WTC11 (cell line): ENCODE results near the gene BACH2. TPM values are rescaled to one million over a fixed set of nuclear protein-coding genes. Genes with fewer than 3 reads are reported as not detected.
"Not testable (repeated sequence)": the region's sequence is repeated elsewhere in the genome, so short reads cannot be mapped to it uniquely, and the experiment has no call there.

Source experiments
- ATAC-seq: fragments of 200-7000 bp; cut with Tn5 transposase; 2 replicates; pipeline ENCODE4 v1.10.0; 2021; ENCODE audit warnings: mild to moderate bottlenecking, moderate library complexity
- CTCF ChIA-PET: fragments of 300-600 bp; sonication (Branson Sonifier 250); formaldehyde crosslinking; loops from one replicate; lab custom pipeline; 2021; ENCODE audit warnings: antibody characterized with exemption; lab: Charles Lee
- POLR2A ChIA-PET: fragments of 350-600 bp; sonication (Branson Sonifier 250); formaldehyde crosslinking; loops from one replicate; lab custom pipeline; 2021; ENCODE audit warnings: antibody characterized with exemption; lab: Charles Lee
- DNase-seq: peaks from one replicate; pipeline ENCODE4 v3.0.0; 2021; ENCODE audit warnings: low spot score
- H3K27ac Mint-ChIP-seq: 2 replicates; pipeline ENCODE4 v1.8.0; 2021; ENCODE audit warnings: mixed read lengths
- H3K27me3 Mint-ChIP-seq: 2 replicates; pipeline ENCODE4 v1.8.0; 2021; ENCODE audit warnings: low read depth, mild to moderate bottlenecking, moderate library complexity, mixed read lengths
- H3K36me3 Mint-ChIP-seq: 2 replicates; pipeline ENCODE4 v1.8.0; 2021; ENCODE audit warnings: mixed read lengths
- H3K4me1 Mint-ChIP-seq: 2 replicates; pipeline ENCODE4 v1.8.0; 2022; ENCODE audit warnings: mixed read lengths
- H3K4me3 Mint-ChIP-seq: 2 replicates; pipeline ENCODE4 v1.8.0; 2021; ENCODE audit warnings: mild to moderate bottlenecking, moderate library complexity, mixed read lengths
- H3K9me3 Mint-ChIP-seq: 2 replicates; pipeline ENCODE4 v1.8.0; 2021; ENCODE audit warnings: mixed read lengths
- AFF4 ChIP-seq: sonication (generic); formaldehyde crosslinking; IDR thresholded peaks from 2 replicates; pipeline ENCODE4 v1.8.1; 2023; ENCODE audit warnings: mild to moderate bottlenecking, missing genetic modification reagents, borderline replicate concordance
- CREB1 ChIP-seq: sonication (generic); formaldehyde crosslinking; IDR thresholded peaks from 2 replicates; pipeline ENCODE4 v1.8.0; 2023; ENCODE audit warnings: mild to moderate bottlenecking, missing genetic modification reagents
- ELF4 ChIP-seq: sonication (generic); formaldehyde crosslinking; IDR thresholded peaks from 2 replicates; pipeline ENCODE4 v1.8.1; 2022; ENCODE audit warnings: low read depth, mild to moderate bottlenecking, moderate library complexity, missing genetic modification reagents
- ESRRA ChIP-seq: sonication (generic); formaldehyde crosslinking; IDR thresholded peaks from 2 replicates; pipeline ENCODE4 v1.8.1; 2022; ENCODE audit warnings: mild to moderate bottlenecking, missing genetic modification reagents, borderline replicate concordance
- FOXK1 ChIP-seq: sonication (generic); formaldehyde crosslinking; IDR thresholded peaks from 2 replicates; pipeline ENCODE4 v1.8.0; 2022; ENCODE audit warnings: mild to moderate bottlenecking, moderate library complexity, missing genetic modification reagents
- GTF2I ChIP-seq: fragments of 250-450 bp; sonication (Bioruptor Pico); conservative IDR thresholded peaks from 2 replicates; pipeline ENCODE4 v1.4.0; 2021; ENCODE audit warnings: mild to moderate bottlenecking
- NFYB ChIP-seq: sonication (generic); formaldehyde crosslinking; conservative IDR thresholded peaks from 2 replicates; pipeline ENCODE4 v1.8.0; 2022; ENCODE audit warnings: low read depth, missing genetic modification reagents
- TEAD1 ChIP-seq: sonication (generic); formaldehyde crosslinking; IDR thresholded peaks from 2 replicates; pipeline ENCODE4 v1.8.0; 2022; ENCODE audit warnings: mild to moderate bottlenecking, missing genetic modification reagents
- USF2 ChIP-seq: sonication (generic); formaldehyde crosslinking; IDR thresholded peaks from 2 replicates; pipeline ENCODE4 v1.8.1; 2023; ENCODE audit warnings: mild to moderate bottlenecking, missing genetic modification reagents, moderate library complexity
- ZBTB43 ChIP-seq: sonication (generic); formaldehyde crosslinking; IDR thresholded peaks from 2 replicates; pipeline ENCODE4 v1.8.1; 2023; ENCODE audit warnings: mild to moderate bottlenecking, missing genetic modification reagents
- ZNF232 ChIP-seq: sonication (generic); formaldehyde crosslinking; IDR thresholded peaks from 2 replicates; pipeline ENCODE4 v1.8.0; 2022; ENCODE audit warnings: mild to moderate bottlenecking, missing genetic modification reagents
- ZNF263 ChIP-seq: sonication (generic); formaldehyde crosslinking; IDR thresholded peaks from 2 replicates; pipeline ENCODE4 v1.8.1; 2022; ENCODE audit warnings: low read depth, mild to moderate bottlenecking, moderate library complexity, missing genetic modification reagents
- total RNA-seq: library from RNA; stranded (reverse); gene quantifications from 3 replicates; pipeline ENCODE4 v1.2.3, GENCODE V29; 2021
- TF ChIP-seq, protein P1 (sequence below): fragments of 200-600 bp; IDR thresholded peaks from 2 replicates; pipeline ENCODE4 v1.8.0; 2022; ENCODE audit warnings: antibody characterized with exemption
- TF ChIP-seq, protein P2 (sequence below): sonication (generic); formaldehyde crosslinking; IDR thresholded peaks from 2 replicates; pipeline ENCODE4 v1.8.1; 2022; ENCODE audit warnings: low read depth, missing genetic modification reagents, borderline replicate concordance

The BACH2 gene
- total RNA-seq, 1 experiment from 2014 or later = 5.9 TPM

- CTCF ChIA-PET, ATAC-seq, H3K4me1 Mint-ChIP-seq, H3K27ac Mint-ChIP-seq, H3K27me3 Mint-ChIP-seq, H3K9me3 Mint-ChIP-seq, H3K36me3 Mint-ChIP-seq, DNase-seq, H3K4me3 Mint-ChIP-seq, POLR2A ChIA-PET: not testable (repeated sequence)
These were observed 168.0 kb downstream of the BACH2 start for GRCh38 chr6:90128687-90129086.

- ChIA-PET CTCF (interaction anchor here (0.7 kb wide), 1 partner anchor 266 kb away, joined by 3 read pairs; no protein-coding TSS in a partner anchor), POLR2A (no interaction called here)
- Mint-ChIP-seq H3K27me3 (no peaks in the 10 kb centered on the region), H3K36me3 (no peaks in the 10 kb centered on the region), H3K4me1 (no peaks in the 10 kb centered on the region), H3K4me3 (no peak overlapping the region), H3K27ac (no peak overlapping the region), H3K9me3 (no peaks in the 10 kb centered on the region)
- TF ChIP-seq CREB1 (CRISPR knock-in tag) = no peak
- ATAC-seq (no peak), DNase-seq (no peak)
These were observed 169.0 kb downstream of the BACH2 start for GRCh38 chr6:90127595-90127994.

- H3K36me3 Mint-ChIP-seq = no peaks in the 10 kb centered on the region
- POLR2A ChIA-PET = no interaction called here
- ATAC-seq (no peak), DNase-seq (no peak)
- H3K27me3 Mint-ChIP-seq = no peaks in the 10 kb centered on the region
- CTCF ChIA-PET = interaction anchor here (0.7 kb wide), 1 partner anchor 267 kb away, joined by 3 read pairs; no protein-coding TSS in a partner anchor
- no peak for TF ChIP-seq AFF4 (CRISPR knock-in tag)
- TF ChIP-seq USF2 (CRISPR knock-in tag) = no peak
- TF ChIP-seq ELF4 (CRISPR knock-in tag) = no peak
- TF ChIP-seq GTF2I (CRISPR knock-in tag) = no peak
- TF ChIP-seq, protein P1, sequence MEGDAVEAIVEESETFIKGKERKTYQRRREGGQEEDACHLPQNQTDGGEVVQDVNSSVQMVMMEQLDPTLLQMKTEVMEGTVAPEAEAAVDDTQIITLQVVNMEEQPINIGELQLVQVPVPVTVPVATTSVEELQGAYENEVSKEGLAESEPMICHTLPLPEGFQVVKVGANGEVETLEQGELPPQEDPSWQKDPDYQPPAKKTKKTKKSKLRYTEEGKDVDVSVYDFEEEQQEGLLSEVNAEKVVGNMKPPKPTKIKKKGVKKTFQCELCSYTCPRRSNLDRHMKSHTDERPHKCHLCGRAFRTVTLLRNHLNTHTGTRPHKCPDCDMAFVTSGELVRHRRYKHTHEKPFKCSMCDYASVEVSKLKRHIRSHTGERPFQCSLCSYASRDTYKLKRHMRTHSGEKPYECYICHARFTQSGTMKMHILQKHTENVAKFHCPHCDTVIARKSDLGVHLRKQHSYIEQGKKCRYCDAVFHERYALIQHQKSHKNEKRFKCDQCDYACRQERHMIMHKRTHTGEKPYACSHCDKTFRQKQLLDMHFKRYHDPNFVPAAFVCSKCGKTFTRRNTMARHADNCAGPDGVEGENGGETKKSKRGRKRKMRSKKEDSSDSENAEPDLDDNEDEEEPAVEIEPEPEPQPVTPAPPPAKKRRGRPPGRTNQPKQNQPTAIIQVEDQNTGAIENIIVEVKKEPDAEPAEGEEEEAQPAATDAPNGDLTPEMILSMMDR = no peak
- TF ChIP-seq ZNF263 = no peak
- TF ChIP-seq, protein P2, sequence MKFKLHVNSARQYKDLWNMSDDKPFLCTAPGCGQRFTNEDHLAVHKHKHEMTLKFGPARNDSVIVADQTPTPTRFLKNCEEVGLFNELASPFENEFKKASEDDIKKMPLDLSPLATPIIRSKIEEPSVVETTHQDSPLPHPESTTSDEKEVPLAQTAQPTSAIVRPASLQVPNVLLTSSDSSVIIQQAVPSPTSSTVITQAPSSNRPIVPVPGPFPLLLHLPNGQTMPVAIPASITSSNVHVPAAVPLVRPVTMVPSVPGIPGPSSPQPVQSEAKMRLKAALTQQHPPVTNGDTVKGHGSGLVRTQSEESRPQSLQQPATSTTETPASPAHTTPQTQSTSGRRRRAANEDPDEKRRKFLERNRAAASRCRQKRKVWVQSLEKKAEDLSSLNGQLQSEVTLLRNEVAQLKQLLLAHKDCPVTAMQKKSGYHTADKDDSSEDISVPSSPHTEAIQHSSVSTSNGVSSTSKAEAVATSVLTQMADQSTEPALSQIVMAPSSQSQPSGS (CRISPR knock-in tag) = no peak
- TF ChIP-seq ESRRA (CRISPR knock-in tag) = no peak
- TF ChIP-seq FOXK1 = no peak
- TF ChIP-seq NFYB = no peak
- TF ChIP-seq ZNF232 = no peak
- no peak for TF ChIP-seq TEAD1 (CRISPR knock-in tag)
- no peak for TF ChIP-seq ZBTB43 (CRISPR knock-in tag)
- H3K9me3 Mint-ChIP-seq = no peaks in the 10 kb centered on the region
- H3K4me3 Mint-ChIP-seq = no peak overlapping the region
- no peaks in the 10 kb centered on the region for H3K4me1 Mint-ChIP-seq
- no peak overlapping the region for H3K27ac Mint-ChIP-seq
These were observed 169.8 kb downstream of the BACH2 start for GRCh38 chr6:90126839-90127238.
